IMR-90 (cell line): ENCODE results near the gene PCYOX1L. TPM values are rescaled to one million over a fixed set of nuclear protein-coding genes. Genes with fewer than 3 reads are reported as not detected.

ENCODE experiments used
- ATAC-seq: fragments of 200-7000 bp; cut with Tn5 transposase; 2 replicates; pipeline ENCODE4 v1.9.1; 2020; ENCODE audit warnings: low read depth, mild to moderate bottlenecking, moderate library complexity
- BruUV-seq: library from RNA; stranded (reverse); fragments of 400-500 nt; replicated peaks from 2 replicates; lab custom pipeline; 2021; lab: Mats Ljungman, UMichigan
- CTCF ChIA-PET: fragments of 300-600 bp; formaldehyde crosslinking; extraction: SDS; loops from one replicate; lab custom pipeline; 2021; ENCODE audit warnings: antibody characterized with exemption; lab: Yijun Ruan, JAX
- POLR2A ChIA-PET: fragments of 300-600 bp; sonication (Branson Sonifier 250); formaldehyde crosslinking; loops from one replicate; lab custom pipeline; 2022; ENCODE audit warnings: antibody characterized with exemption; ENCODE audit not compliant: unreplicated experiment; lab: Charles Lee
- DNase-seq: peaks from one replicate; pipeline ENCODE4 v3.0.0; 2013
- H2AFZ ChIP-seq: replicated peaks from 2 replicates; pipeline ENCODE3; 2013; ENCODE audit warnings: low read length, mild to moderate bottlenecking; ENCODE audit not compliant: poor library complexity
- H2AK5ac ChIP-seq: 2 replicates; pipeline ENCODE4 v1.6.1; 2013; ENCODE audit warnings: low read depth, low read length, inconsistent platforms
- H2AK9ac ChIP-seq: replicated peaks from 2 replicates; pipeline ENCODE3; 2013; ENCODE audit warnings: mild to moderate bottlenecking, low read depth, low read length, moderate library complexity; ENCODE audit not compliant: poor library complexity
- H2BK120ac ChIP-seq: 2 replicates; pipeline ENCODE4 v1.6.1; 2013; ENCODE audit warnings: low read depth, low read length, inconsistent platforms
- H2BK15ac ChIP-seq: 3 replicates; pipeline ENCODE4 v1.6.1; 2013; ENCODE audit warnings: low read depth, low read length, inconsistent platforms
- H2BK20ac ChIP-seq: 2 replicates; pipeline ENCODE4 v1.6.1; 2013; ENCODE audit warnings: low read depth, mild to moderate bottlenecking, inconsistent platforms, low read length, moderate library complexity
- H2BK5ac ChIP-seq: 2 replicates; pipeline ENCODE4 v1.6.1; 2013; ENCODE audit warnings: mild to moderate bottlenecking, low read depth, low read length, inconsistent platforms; ENCODE audit not compliant: poor library complexity, severe bottlenecking
- H3K14ac ChIP-seq: replicated peaks from 2 replicates; pipeline ENCODE4 v1.6.1; 2013; ENCODE audit warnings: low read depth, low read length, inconsistent platforms
- H3K18ac ChIP-seq: 2 replicates; pipeline ENCODE4 v1.6.1; 2013; ENCODE audit warnings: low read depth, low read length, control low read depth
- H3K23ac ChIP-seq: 2 replicates; pipeline ENCODE4 v1.6.1; 2013; ENCODE audit warnings: low read depth, low read length, inconsistent platforms
- H3K27ac ChIP-seq: 2 replicates; pipeline ENCODE4 v1.5.1; 2013; ENCODE audit warnings: mild to moderate bottlenecking, control low read depth, low read length; ENCODE audit not compliant: insufficient read depth
- H3K27me3 ChIP-seq: 2 replicates; pipeline ENCODE4 v1.6.1; 2013; ENCODE audit warnings: low read length; ENCODE audit not compliant: control insufficient read depth, insufficient read depth
- H3K36me3 ChIP-seq: 2 replicates; pipeline ENCODE4 v1.6.1; 2013; ENCODE audit warnings: low read length, mixed read lengths; ENCODE audit not compliant: control insufficient read depth, insufficient read depth
- H3K4ac ChIP-seq: 2 replicates; pipeline ENCODE4 v1.6.1; 2013; ENCODE audit warnings: low read depth, low read length, inconsistent platforms
- H3K4me1 ChIP-seq: 2 replicates; pipeline ENCODE4 v1.6.1; 2013; ENCODE audit warnings: low read length, mixed read lengths; ENCODE audit not compliant: control insufficient read depth, insufficient read depth
- H3K4me2 ChIP-seq: 2 replicates; pipeline ENCODE4 v1.6.1; 2013; ENCODE audit warnings: low read depth, mild to moderate bottlenecking, control low read depth, low read length, moderate library complexity
- H3K4me3 ChIP-seq: 2 replicates; pipeline ENCODE4 v1.5.1; 2013; ENCODE audit warnings: low read depth, mild to moderate bottlenecking, control low read depth, low read length, moderate library complexity; ENCODE audit not compliant: insufficient read depth
- H3K56ac ChIP-seq: 2 replicates; pipeline ENCODE4 v1.6.1; 2013; ENCODE audit warnings: low read length, inconsistent platforms; ENCODE audit not compliant: insufficient read depth; ENCODE audit errors: extremely low read depth
- H3K79me1 ChIP-seq, 2 experiments: 2 replicates each; pipeline ENCODE4 v1.6.1; 2013; ENCODE audit warnings: low read length in 2 of 2, inconsistent platforms in 1 of 2, low read depth in 1 of 2
- H3K9ac ChIP-seq: 2 replicates; pipeline ENCODE4 v1.6.1; 2013; ENCODE audit warnings: low read depth, low read length, control low read depth
- H3K9me1 ChIP-seq: 2 replicates; pipeline ENCODE4 v1.6.1; 2013; ENCODE audit warnings: low read length, inconsistent platforms; ENCODE audit not compliant: insufficient read depth
- H3K9me3 ChIP-seq: 2 replicates; pipeline ENCODE4 v1.6.1; 2013; ENCODE audit warnings: low read length; ENCODE audit not compliant: control insufficient read depth, insufficient read depth
- H4K20me1 ChIP-seq: 2 replicates; pipeline ENCODE4 v1.6.1; 2013; ENCODE audit warnings: low read length, inconsistent platforms; ENCODE audit not compliant: insufficient read depth
- H4K5ac ChIP-seq: 2 replicates; pipeline ENCODE4 v1.6.1; 2013; ENCODE audit warnings: mild to moderate bottlenecking, low read depth, low read length, control low read depth
- H4K8ac ChIP-seq, 2 experiments: 2 replicates each; pipeline ENCODE4 v1.6.1; 2013; ENCODE audit warnings: low read depth in 2 of 2, low read length in 2 of 2, control low read depth in 1 of 2, inconsistent platforms in 1 of 2
- H4K91ac ChIP-seq: 2 replicates; pipeline ENCODE4 v1.6.1; 2013; ENCODE audit warnings: low read depth, low read length, inconsistent platforms; ENCODE audit not compliant: insufficient read depth
- CEBPB ChIP-seq: IDR thresholded peaks from 2 replicates; pipeline ENCODE4 v1.6.1; 2012; ENCODE audit warnings: low read depth, low read length, improper control_type of control experiment
- CHD1 ChIP-seq: IDR thresholded peaks from 2 replicates; pipeline ENCODE4 v1.6.1; 2012; ENCODE audit warnings: low read depth, low read length, improper control_type of control experiment
- CTCF ChIP-seq: conservative IDR thresholded peaks from 2 replicates; pipeline ENCODE4 v1.5.1; 2012; ENCODE audit warnings: mild to moderate bottlenecking, low read depth, low read length, improper control_type of control experiment
- ELK1 ChIP-seq: fragments of 150-350 bp; IDR thresholded peaks from 2 replicates; pipeline ENCODE4 v1.6.1; 2016; ENCODE audit warnings: low read depth, mild to moderate bottlenecking, low read length, moderate library complexity, borderline replicate concordance
- FOS ChIP-seq: fragments of 150-350 bp; IDR thresholded peaks from 2 replicates; pipeline ENCODE4 v1.6.1; 2016; ENCODE audit warnings: low read depth, low read length
- MAFK ChIP-seq: IDR thresholded peaks from 2 replicates; pipeline ENCODE4 v1.6.1; 2012; ENCODE audit warnings: low read depth, low read length, improper control_type of control experiment
- MAZ ChIP-seq: IDR thresholded peaks from 2 replicates; pipeline ENCODE4 v1.6.1; 2012; ENCODE audit warnings: low read depth, mild to moderate bottlenecking, low read length, improper control_type of control experiment, moderate library complexity, borderline replicate concordance
- NFE2L2 ChIP-seq: fragments of 150-350 bp; IDR thresholded peaks from 2 replicates; pipeline ENCODE4 v1.6.1; 2016; ENCODE audit warnings: low read depth, mild to moderate bottlenecking, low read length
- RAD21 ChIP-seq: IDR thresholded peaks from 2 replicates; pipeline ENCODE4 v1.6.1; 2012; ENCODE audit warnings: low read length, improper control_type of control experiment
- RFX5 ChIP-seq: IDR thresholded peaks from 2 replicates; pipeline ENCODE4 v1.8.0; 2012; ENCODE audit warnings: low read depth, mild to moderate bottlenecking, low read length, moderate library complexity
- SMC3 ChIP-seq: fragments of 150-350 bp; IDR thresholded peaks from 2 replicates; pipeline ENCODE4 v1.6.1; 2016; ENCODE audit warnings: low read depth, mild to moderate bottlenecking, antibody characterized with exemption, low read length, moderate library complexity
- WGBS, 2 experiments: methylation state at CpG; one replicate each; pipeline versions ENCODE4 v1.1.5 to v1.1.7; 2013; ENCODE audit warnings: missing lambda C conversion rate in 2 of 2; ENCODE audit not compliant: insufficient read length in 1 of 2; ENCODE audit errors: extremely low coverage in 2 of 2; 5-methylcytosine and 5-hydroxymethylcytosine counted together
- dilution Hi-C: fragments of 300-500 bp; cut with HindIII; formaldehyde crosslinking; loops from one replicate; pipeline ENCODE4 v1.14.3; 2018; ENCODE audit warnings: low sequenced_read_pairs; ENCODE audit not compliant: unreplicated experiment
- in situ Hi-C: fragments of 300-500 bp; cut with MboI; formaldehyde crosslinking; loops from 3 replicates; pipeline ENCODE4 v1.14.3; 2019; ENCODE audit warnings: low sequenced_read_pairs, inconsistent platforms, mixed read lengths
- intact Hi-C: fragments of 100-400 bp; cut with micrococcal nuclease; formaldehyde crosslinking; loops from 2 replicates; pipeline ENCODE4 v1.10.0; 2022
- polyA plus RNA-seq, 3 experiments: library from polyadenylated mRNA; depleted of rRNA; stranded (reverse); fragments of >200 nt; gene quantifications; 2 replicates each; pipeline ENCODE4 v1.2.3, GENCODE V29; 2012; ENCODE audit warnings: low replicate concordance in 1 of 3
- total RNA-seq: library from RNA; depleted of rRNA; stranded (reverse); fragments of >200 nt; gene quantifications from 2 replicates; pipeline ENCODE4 v1.2.3, GENCODE V29; 2012

Gene PCYOX1L
- total and polyA plus RNA-seq, 2 of the 4 experiments (the other 2 are of a cell fraction), result 7.0 to 14.3 TPM

- ChIA-PET CTCF (interaction anchor here (2.7 kb wide), 1 partner anchor 54 kb away, joined by 8 read pairs; no protein-coding TSS in a partner anchor), POLR2A (no interaction called here)
- Histone ChIP-seq H3K4me2 (no peak overlapping the region), H2BK20ac (no peak overlapping the region), H4K91ac (no peak overlapping the region), H2AFZ (no peak overlapping the region), H3K27me3 (no peaks in the 10 kb centered on the region), H3K9me3 (no peaks in the 10 kb centered on the region), H2BK120ac (no peak overlapping the region), H3K27ac (no peak overlapping the region), H4K8ac (no peak overlapping the region), H3K4me3 (no peak overlapping the region), H3K18ac (no peak overlapping the region), H2BK15ac (no peak overlapping the region), H3K56ac (no peak overlapping the region), H3K36me3 (no peaks in the 10 kb centered on the region), H3K79me1 (no peaks in the 10 kb centered on the region), H2AK5ac (no peak overlapping the region), H3K4ac (no peak overlapping the region), H3K9ac (no peak overlapping the region), H3K4me1 (peaks cover 2% of the 10 kb centered on the region; the same call in 1 of the 2 replicates), H3K9me1 (0 out of 2 replicates have a peak, but pooled peaks cover 14% of the 10 kb centered on the region), H4K20me1 (no peaks in the 10 kb centered on the region), H2AK9ac (no peak overlapping the region), H2BK5ac (no peak overlapping the region), H3K23ac (no peak overlapping the region), H3K14ac (no peak overlapping the region), H4K5ac (no peak overlapping the region)
- intact Hi-C loops (no loop called here), in situ Hi-C loops (no loop called here), dilution Hi-C loops (no loop called here)
- 60% methylated on average over 1 of the region's 6 CpGs; no CpG with 5 or more reads in 1 of the 2 experiments for whole genome bisulfite sequencing, 2 experiments
- no peak for DNase-seq
- TF ChIP-seq RAD21 (no peak), CEBPB (no peak), FOS (no peak), CHD1 (no peak), RFX5 (no peak), MAZ (no peak), SMC3 (no peak), CTCF (no peak), ELK1 (no peak), NFE2L2 (no peak), MAFK (no peak)
- no peak for ATAC-seq
- no TSS peak for BruUV-seq
These were observed 44.5 kb upstream of the PCYOX1L start for GRCh38 chr5:149313151-149313841.
